Ammon's horn (tissue), 1 donor: ENCODE data around the gene C1orf210.
A peak's percentile ranks its signal among the peaks of the same experiment; 100 is the strongest.

Source experiments
- DNase-seq: peaks from one replicate; pipeline ENCODE4 v3.0.0-alpha.2; 2016; ENCODE audit warnings: low spot score

C1orf210 gene

GRCh38 chr1:43247256-43247921, 38.0 kb downstream of the C1orf210 start:
- no peak for DNase-seq

DNA sequence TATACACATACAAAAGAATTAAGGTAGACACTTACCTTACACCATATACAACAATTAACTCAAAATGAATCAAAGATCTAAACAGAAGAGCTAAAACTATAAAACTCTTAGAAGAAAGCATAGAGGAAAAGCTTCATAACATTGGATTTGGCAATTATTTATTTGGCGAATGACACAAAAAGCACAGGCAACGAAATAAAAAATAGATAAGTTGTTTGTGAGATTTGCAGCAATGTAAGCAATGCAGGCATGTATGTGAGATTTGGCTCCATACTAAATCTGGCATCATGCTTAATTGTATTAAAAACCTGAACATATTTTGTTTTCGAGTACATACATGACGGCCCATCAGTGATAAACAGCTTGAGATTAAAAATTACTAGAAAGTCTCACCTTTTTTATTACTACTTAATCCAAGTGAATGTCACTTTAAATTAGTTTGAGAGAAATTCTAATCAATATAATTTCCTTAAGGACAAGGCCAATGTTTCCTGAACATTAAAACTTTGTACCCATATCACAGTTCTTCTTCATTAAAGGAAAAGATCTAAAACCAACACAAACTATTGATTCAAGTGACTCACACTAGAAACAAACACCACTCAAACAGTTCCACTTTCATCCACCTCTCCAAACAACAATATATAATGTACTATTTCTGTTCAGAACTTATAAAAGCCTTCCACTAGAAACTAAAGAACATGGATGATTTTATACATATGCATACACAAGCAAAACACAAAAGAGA, 38.7 kb downstream of the C1orf210 start:
- no peak for DNase-seq

GRCh38 chr1:43243299-43243698, 42.1 kb downstream of the C1orf210 start:
- DNase-seq: no peak

GRCh38 chr1:43241413-43241836, 44.0 kb downstream of the C1orf210 start:
- DNase-seq: no peak

DNA sequence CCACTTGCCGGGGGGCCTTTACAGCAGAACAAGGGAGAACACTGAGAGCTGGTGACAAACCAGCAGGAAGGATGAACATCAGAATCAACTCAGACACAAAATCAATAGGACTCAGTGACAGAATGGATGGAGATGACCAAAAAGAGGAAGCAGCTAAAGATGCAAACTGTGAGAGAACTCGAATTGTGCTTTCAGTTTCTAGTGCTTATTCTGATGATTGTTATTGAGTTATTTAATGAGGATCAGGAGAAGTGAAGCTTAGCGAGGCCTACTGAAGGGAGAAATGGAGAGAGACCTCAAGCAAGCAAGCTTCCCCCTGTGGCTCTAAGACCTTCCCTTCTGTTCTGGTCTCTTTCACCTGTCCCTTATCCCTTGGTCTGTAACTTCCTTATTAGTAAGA, 45.9 kb downstream of the C1orf210 start:
- no peak for DNase-seq

DNA sequence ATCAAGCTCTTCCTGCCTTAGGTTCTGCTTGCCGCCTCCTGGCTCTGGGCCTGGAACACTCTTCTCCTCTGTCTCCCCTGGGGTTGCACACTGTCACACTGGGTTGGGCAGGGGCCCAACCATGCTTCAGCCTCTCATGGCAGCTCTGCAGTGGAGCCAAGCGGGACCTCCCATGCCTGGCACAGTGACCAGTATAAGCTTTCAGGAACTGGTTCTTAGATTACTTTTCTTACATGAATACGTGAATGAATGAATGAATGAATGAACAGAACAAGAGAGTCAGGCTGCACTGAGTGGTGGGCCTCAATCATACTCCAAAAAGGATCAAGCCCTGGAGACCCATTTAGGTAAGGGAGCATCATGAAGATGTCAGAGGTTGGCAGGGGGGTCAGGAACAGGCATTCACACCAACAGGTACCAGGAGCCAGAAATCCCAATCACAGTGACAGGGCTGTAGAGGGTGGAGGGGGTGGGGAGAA, 46.4 kb downstream of the C1orf210 start:
- no peak for DNase-seq

DNA sequence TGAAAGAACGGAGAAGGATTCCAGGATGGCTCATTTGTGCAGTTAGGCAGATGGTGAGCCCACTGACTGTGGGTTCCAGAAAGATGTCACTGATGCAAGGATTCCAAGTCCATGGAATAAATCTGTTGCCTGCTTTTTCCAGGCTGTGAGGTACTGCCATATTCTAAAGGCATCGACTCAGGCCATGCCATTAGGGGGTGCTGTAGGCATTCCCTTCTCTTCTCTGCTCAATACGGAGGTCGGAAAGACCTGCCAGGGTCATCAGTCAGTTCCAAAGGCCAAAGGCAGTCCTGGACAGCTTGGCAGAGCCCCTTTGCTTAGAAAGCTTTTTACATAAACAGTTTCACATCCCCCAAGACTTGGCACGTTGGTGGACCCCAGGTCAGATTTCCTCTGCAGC, 47.3 kb downstream of the C1orf210 start:
- DNase-seq: peak; percentile 91

- no peak for DNase-seq
Measured at GRCh38 chr1:43237121-43237520, 48.3 kb downstream of the C1orf210 start.

GRCh38 chr1:43235451-43236121, 49.8 kb downstream of the C1orf210 start:
- DNase-seq: no peak

DNA sequence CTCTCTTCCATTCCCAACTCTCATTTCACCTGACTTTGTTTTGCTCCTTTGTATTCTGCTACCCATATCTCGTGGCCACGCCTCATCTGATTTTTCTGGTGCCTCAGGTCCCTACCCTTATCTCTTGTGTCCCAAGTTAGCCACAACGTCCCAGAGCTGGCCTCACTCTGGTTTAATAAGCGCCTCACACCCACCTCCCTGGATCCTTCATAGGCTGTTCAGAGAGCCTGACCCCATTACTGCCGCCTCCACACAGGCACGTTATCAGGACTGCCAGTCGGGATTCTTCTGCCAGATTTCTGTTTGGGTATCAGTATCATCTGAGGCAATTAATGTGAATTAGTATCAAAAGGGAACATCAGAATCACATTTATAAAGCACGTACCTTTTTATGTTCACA, 50.3 kb downstream of the C1orf210 start:
- no peak for DNase-seq

- no peak for DNase-seq
Measured at GRCh38 chr1:43234267-43234666, 51.1 kb downstream of the C1orf210 start.

DNA sequence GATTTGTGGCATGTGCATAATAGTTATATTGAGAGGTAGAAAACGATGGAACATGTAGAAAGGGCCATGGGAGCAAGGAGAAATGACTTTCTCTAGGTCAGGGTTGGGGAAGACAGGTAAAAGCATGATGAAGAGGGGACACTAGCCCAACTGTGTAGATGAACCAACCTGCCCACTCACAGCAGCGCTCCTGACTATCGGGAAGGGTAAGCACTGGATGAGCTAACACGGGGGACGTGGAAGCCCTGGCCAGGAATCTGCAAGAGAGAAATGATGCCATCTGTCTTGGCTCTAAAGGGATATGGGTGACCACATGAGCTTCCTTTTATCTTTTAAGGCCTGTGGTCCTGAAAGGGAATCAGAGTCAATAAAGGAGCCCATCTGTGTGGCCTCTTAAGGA, 51.8 kb downstream of the C1orf210 start:
- no peak for DNase-seq

DNA sequence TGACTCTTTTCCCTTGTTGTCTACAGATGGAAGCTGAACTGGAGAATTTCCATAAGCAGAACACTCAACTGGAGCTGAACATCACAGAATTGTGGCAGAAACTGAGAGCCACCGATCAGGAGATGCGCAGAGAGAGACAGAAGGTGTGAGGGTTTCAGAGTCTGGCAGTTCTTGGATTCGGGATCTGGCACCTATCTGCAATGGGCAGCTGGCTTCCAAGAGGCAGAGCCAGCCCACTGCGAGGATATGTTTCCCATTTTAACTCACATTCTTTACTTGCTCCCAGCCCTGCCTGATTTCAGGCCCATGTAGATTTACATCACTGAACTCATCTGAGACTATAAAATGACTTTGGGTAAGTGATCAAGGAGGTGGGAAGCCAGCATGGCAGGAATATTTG, 52.9 kb downstream of the C1orf210 start:
- DNase-seq: peak; percentile 44

GRCh38 chr1:43232074-43232473, 53.3 kb downstream of the C1orf210 start:
- DNase-seq: no peak
